ENCODE data around the gene EVI2A. TPM values are rescaled to one million over a fixed set of nuclear protein-coding genes. Genes with fewer than 3 reads are reported as not detected.
A peak's percentile ranks its signal among the peaks of the same experiment; 100 is the strongest.

Gene EVI2A
- total RNA-seq, 1 experiment from 2014 or later = 2.6 TPM

GRCh38 chr17:31318851-31319661 is 2.4 kb downstream of the EVI2A start:
- Mint-ChIP-seq H3K36me3 (ENCODE audit: insufficient read depth, unreplicated experiment) (peaks cover 13% of the 10 kb centered on the region), H3K9me3 (ENCODE audit: unreplicated experiment) (no peaks in the 10 kb centered on the region), H3K4me3 (ENCODE audit: unreplicated experiment) (peak overlapping the region; percentile 65), H3K27me3 (ENCODE audit: insufficient read depth, unreplicated experiment) (no peaks in the 10 kb centered on the region), H3K27ac (ENCODE audit: low read depth, unreplicated experiment) (peak overlapping the region; percentile 90), H3K4me1 (ENCODE audit: insufficient read depth, unreplicated experiment) (peaks cover 26% of the 10 kb centered on the region)
- TF ChIP-seq CTCF (IDR thresholded peaks at IDR 0.05; ENCODE audit: unreplicated experiment) = no peak
- intact Hi-C loops (cut with micrococcal nuclease) = loop anchor here (2.0 kb wide), 1 partner anchor 50 kb away; no protein-coding TSS in a partner anchor
- ChIA-PET CTCF (interaction anchor here (0.6 to 0.7 kb wide), 3 partner anchors 174 to 1031 kb away, joined by 3 to 5 read pairs (median 4); no protein-coding TSS in a partner anchor), POLR2A (interaction anchor here (0.7 to 5.5 kb wide), 20 partner anchors 8 to 494 kb away, joined by 3 to 45 read pairs (median 4); partner anchors contain the start of genes CRLF3 and RNF135)
- no peak for DNase-seq (ENCODE audit: unreplicated experiment)
- no TSS peak for BruUV-seq (replicated peaks)

- H3K27me3 Mint-ChIP-seq (ENCODE audit: insufficient read depth, unreplicated experiment) = no peaks in the 10 kb centered on the region
- no TSS peak for BruUV-seq (replicated peaks)
- ChIA-PET CTCF (interaction anchor here (0.5 kb wide), 1 partner anchor 89 kb away, joined by 3 read pairs; no protein-coding TSS in a partner anchor), POLR2A (interaction anchor here (0.7 to 5.5 kb wide), 17 partner anchors 8 to 348 kb away, joined by 3 to 45 read pairs (median 4); partner anchors contain the start of gene RNF135)
- peak overlapping the region; percentile 65 for H3K4me3 Mint-ChIP-seq (ENCODE audit: unreplicated experiment)
- peak overlapping the region; percentile 90 for H3K27ac Mint-ChIP-seq (ENCODE audit: low read depth, unreplicated experiment)
- H3K9me3 Mint-ChIP-seq (ENCODE audit: unreplicated experiment) = no peaks in the 10 kb centered on the region
- intact Hi-C loops (cut with micrococcal nuclease) = loop anchor here (2.0 kb wide), 1 partner anchor 50 kb away; no protein-coding TSS in a partner anchor
- peaks cover 27% of the 10 kb centered on the region for H3K4me1 Mint-ChIP-seq (ENCODE audit: insufficient read depth, unreplicated experiment)
- no peak for TF ChIP-seq CTCF (IDR thresholded peaks at IDR 0.05; ENCODE audit: unreplicated experiment)
- H3K36me3 Mint-ChIP-seq (ENCODE audit: insufficient read depth, unreplicated experiment) = peaks cover 8% of the 10 kb centered on the region
- peak; percentile 92 for DNase-seq (ENCODE audit: unreplicated experiment)
Measured at GRCh38 chr17:31318298-31318801, 3.1 kb downstream of the EVI2A start.

GRCh38 chr17:31314782-31315100 is 6.7 kb downstream of the EVI2A start:
- H3K27me3 Mint-ChIP-seq (ENCODE audit: insufficient read depth, unreplicated experiment) = no peaks in the 10 kb centered on the region
- no TSS peak for BruUV-seq (replicated peaks)
- intact Hi-C loops (cut with micrococcal nuclease) = no loop called here
- TF ChIP-seq CTCF (IDR thresholded peaks at IDR 0.05; ENCODE audit: unreplicated experiment) = no peak
- ChIA-PET CTCF (no interaction called here), POLR2A (interaction anchor here (0.8 to 2.0 kb wide), 4 partner anchors 9 to 344 kb away, joined by 3 to 8 read pairs (median 4); no protein-coding TSS in a partner anchor)
- H3K4me3 Mint-ChIP-seq (ENCODE audit: unreplicated experiment) = no peak overlapping the region
- peaks cover 6% of the 10 kb centered on the region for H3K36me3 Mint-ChIP-seq (ENCODE audit: insufficient read depth, unreplicated experiment)
- no peaks in the 10 kb centered on the region for H3K9me3 Mint-ChIP-seq (ENCODE audit: unreplicated experiment)
- peaks cover 28% of the 10 kb centered on the region for H3K4me1 Mint-ChIP-seq (ENCODE audit: insufficient read depth, unreplicated experiment)
- H3K27ac Mint-ChIP-seq (ENCODE audit: low read depth, unreplicated experiment) = no peak overlapping the region
- no peak for DNase-seq (ENCODE audit: unreplicated experiment)

Measured in MCF 10A (cell line).